Measurements from ENCODE around the gene PCDHGB3.
"Not testable (repeated sequence)": the region's sequence is repeated elsewhere in the genome, so short reads cannot be mapped to it uniquely, and the experiment has no call there.

The PCDHGB3 gene

DNA sequence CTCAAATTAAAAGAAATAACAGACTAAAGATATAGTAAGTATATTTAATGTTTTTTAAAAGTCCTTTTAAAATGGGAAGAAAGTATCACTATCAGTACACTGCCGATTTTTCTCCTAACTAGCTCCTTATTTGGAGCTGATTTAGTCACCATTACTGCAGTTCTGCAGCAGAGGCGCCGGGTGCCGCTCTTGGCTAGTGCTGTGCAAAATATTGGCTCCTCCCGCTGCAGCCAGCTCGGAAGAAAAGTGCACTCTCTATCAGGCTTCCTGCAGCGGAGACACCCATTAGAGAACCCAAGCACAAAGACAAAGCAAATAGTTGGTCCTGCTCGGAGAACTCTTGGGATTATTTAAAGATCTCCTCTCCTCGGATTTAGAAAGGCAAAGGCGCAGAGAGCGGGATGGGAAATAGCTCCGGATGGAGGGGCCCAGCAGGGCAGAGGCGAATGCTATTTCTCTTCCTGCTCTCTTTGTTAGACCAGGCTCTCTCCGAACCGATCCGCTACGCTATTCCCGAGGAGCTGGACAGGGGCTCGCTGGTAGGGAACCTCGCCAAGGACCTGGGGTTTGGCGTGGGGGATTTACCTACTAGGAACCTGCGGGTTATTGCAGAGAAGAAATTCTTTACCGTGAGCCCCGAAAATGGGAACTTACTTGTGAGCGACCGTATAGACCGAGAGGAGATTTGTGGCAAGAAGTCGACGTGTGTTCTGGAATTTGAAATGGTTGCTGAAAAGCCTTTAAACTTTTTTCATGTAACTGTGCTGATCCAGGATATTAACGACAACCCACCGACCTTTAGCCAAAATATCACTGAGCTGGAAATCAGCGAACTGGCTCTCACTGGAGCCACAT lies at the start of gene PCDHGB3:
Gene PCDHGB3, plus strand, starts transcription at position 249 of the 855 bp plus-strand sequence. Its CDS starts 153 bp downstream, at position 402.
- Histone ChIP-seq H3K27me3 (ENCODE audit: control insufficient read depth, insufficient read depth, low read length) (no peaks in the 10 kb centered on the region), H3K9ac (ENCODE audit: low read length) (no peak within 1 kb of the TSS), H3K4me1 (ENCODE audit: control insufficient read depth, insufficient read depth, low read length) (no peaks in the 10 kb centered on the region), H3K36me3 (ENCODE audit: control insufficient read depth, insufficient read depth, low read length) (no peaks in the 10 kb centered on the region; the same call in 1 of the 2 replicates), H3K4me3 (ENCODE audit: low read depth, low read length) (peak within 1 kb of the TSS; percentile 21), H3K27ac (ENCODE audit: low read depth, low read length) (no peak within 1 kb of the TSS), H3K9me3 (ENCODE audit: control insufficient read depth, insufficient read depth, low read depth, low read length) (peaks cover 57% of the 10 kb centered on the region)

DNA sequence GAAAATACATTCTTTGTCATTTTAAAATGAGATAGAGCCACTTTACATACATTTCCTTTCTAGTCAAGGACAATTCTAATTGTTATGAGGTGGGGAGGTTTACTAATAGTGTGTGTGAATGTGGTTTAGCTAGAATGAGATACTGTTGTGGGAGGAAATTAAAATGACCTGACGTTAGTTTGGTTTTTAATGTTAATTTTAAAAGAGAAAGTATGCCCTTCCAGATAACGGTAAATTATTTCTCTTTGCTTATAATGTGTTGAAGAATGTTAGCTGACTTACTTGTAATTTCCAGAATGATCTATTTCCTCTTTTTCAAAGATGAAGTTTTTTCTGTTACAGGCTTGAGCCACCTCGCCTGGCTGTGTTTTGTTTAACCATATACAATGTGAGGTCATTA lies 47.8 kb upstream of the PCDHGB3 start:
- H3K36me3 ChIP-seq (ENCODE audit: control insufficient read depth, insufficient read depth, low read length) = peaks cover 23% of the 10 kb centered on the region

DNA sequence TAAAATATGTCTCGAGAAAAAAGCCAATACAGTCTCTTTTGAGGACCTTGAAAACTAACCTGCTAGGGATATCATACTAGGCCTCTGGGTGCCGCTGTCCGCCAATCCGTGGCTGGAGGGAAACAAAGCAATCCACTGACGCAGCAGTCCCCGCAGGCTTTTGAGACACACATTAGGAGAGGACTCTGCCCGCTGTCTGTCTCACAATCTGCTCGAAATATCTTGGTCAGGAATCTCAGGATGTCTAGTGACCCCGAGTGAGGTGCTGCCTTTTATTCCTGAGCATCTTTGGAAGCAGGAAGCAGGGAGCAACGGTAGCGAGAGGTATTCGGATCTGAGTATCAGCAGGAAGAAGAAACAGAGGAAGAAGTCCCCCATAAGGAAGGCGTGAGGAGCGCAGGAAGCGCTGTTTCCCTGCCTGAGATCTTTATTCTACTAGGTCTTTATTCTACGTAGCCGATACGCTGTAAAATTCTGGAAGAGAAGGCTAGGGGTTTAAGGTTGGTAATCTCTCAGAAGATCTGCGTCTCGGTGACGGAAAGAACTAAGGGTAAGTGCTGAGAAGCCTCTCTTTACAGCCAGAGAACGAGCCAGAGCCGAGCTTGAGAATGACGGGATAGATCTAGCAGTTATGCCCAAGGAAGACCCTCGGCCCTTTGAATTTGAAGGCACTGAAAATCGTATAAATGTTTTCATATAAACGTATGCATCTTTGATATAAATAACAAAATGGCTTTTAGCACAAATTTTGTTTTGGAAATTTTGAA lies 43.8 kb upstream of the PCDHGB3 start:
- no peak overlapping the region for H3K27ac ChIP-seq (ENCODE audit: low read depth, low read length)
- H3K4me3 ChIP-seq (ENCODE audit: low read depth, low read length) = peak overlapping the region; percentile 51
- no peaks in the 10 kb centered on the region for H3K4me1 ChIP-seq (ENCODE audit: control insufficient read depth, insufficient read depth, low read length)
- no peaks in the 10 kb centered on the region for H3K27me3 ChIP-seq (ENCODE audit: control insufficient read depth, insufficient read depth, low read length)
- peaks cover 13% of the 10 kb centered on the region for H3K9me3 ChIP-seq (ENCODE audit: control insufficient read depth, insufficient read depth, low read depth, low read length)
- peak overlapping the region; percentile 57 for H3K9ac ChIP-seq (ENCODE audit: low read length)
- H3K36me3 ChIP-seq (ENCODE audit: control insufficient read depth, insufficient read depth, low read length) = no peaks in the 10 kb centered on the region

More for the DNA sequence above, 47.8 kb upstream of the PCDHGB3 start:
- Histone ChIP-seq H3K4me1 (ENCODE audit: control insufficient read depth, insufficient read depth, low read length) (no peaks in the 10 kb centered on the region), H3K27ac (ENCODE audit: low read depth, low read length) (no peak overlapping the region), H3K27me3 (ENCODE audit: control insufficient read depth, insufficient read depth, low read length) (no peaks in the 10 kb centered on the region), H3K9ac (ENCODE audit: low read length) (no peak overlapping the region), H3K9me3 (ENCODE audit: control insufficient read depth, insufficient read depth, low read depth, low read length) (peaks cover 24% of the 10 kb centered on the region), H3K4me3 (ENCODE audit: low read depth, low read length) (no peak overlapping the region)

GRCh38 chr5:141328231-141328630 lies 41.8 kb upstream of the PCDHGB3 start:
- H3K36me3 ChIP-seq (ENCODE audit: control insufficient read depth, insufficient read depth, low read length) = no peaks in the 10 kb centered on the region
- no peaks in the 10 kb centered on the region for H3K4me1 ChIP-seq (ENCODE audit: control insufficient read depth, insufficient read depth, low read length)
- H3K9ac ChIP-seq (ENCODE audit: low read length) = no peak overlapping the region
- no peak overlapping the region for H3K27ac ChIP-seq (ENCODE audit: low read depth, low read length)
- no peaks in the 10 kb centered on the region for H3K27me3 ChIP-seq (ENCODE audit: control insufficient read depth, insufficient read depth, low read length)
- no peak overlapping the region for H3K4me3 ChIP-seq (ENCODE audit: low read depth, low read length)
- peaks cover 30% of the 10 kb centered on the region for H3K9me3 ChIP-seq (ENCODE audit: control insufficient read depth, insufficient read depth, low read depth, low read length)

DNA sequence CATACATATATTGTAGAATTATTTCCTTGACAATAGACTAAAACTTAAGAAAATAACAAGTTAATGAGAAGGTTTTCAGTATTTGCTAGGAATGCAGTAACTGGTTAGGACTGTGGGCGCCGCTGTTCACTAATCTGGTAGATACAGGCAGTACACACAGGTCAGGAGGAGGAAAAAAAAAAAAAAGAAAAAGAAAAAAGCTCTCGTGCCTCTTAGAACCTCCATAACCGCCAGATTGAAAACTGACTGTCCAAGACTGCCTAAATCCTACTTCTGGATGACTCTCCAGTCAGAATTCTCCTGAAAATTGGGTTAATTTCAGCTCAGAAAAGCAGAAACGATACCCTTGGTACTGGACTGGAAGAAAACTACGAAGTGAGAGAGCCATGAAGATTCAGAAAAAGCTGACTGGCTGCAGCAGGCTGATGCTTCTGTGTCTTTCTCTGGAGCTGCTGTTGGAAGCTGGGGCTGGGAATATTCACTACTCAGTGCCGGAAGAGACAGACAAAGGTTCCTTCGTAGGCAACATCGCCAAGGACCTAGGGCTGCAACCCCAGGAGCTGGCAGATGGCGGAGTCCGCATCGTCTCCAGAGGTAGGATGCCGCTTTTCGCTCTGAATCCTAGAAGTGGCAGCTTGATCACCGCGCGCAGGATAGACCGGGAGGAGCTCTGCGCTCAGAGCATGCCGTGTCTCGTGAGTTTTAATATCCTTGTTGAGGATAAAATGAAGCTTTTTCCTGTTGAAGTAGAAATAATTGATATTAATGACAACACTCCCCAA lies 39.6 kb upstream of the PCDHGB3 start, which contains the start of gene PCDHGA1:
Gene PCDHGA1, plus strand, starts transcription at position 216 of the 782 bp plus-strand sequence.
- Histone ChIP-seq H3K9me3 (ENCODE audit: control insufficient read depth, insufficient read depth, low read depth, low read length) (peaks cover 33% of the 10 kb centered on the region), H3K27ac (ENCODE audit: low read depth, low read length) (no peak within 1 kb of the TSS), H3K27me3 (ENCODE audit: control insufficient read depth, insufficient read depth, low read length) (no peaks in the 10 kb centered on the region), H3K4me1 (ENCODE audit: control insufficient read depth, insufficient read depth, low read length) (no peaks in the 10 kb centered on the region), H3K9ac (ENCODE audit: low read length) (no peak within 1 kb of the TSS), H3K4me3 (ENCODE audit: low read depth, low read length) (no peak within 1 kb of the TSS; the same call in 1 of the 2 replicates), H3K36me3 (ENCODE audit: control insufficient read depth, insufficient read depth, low read length) (no peaks in the 10 kb centered on the region)

- peaks cover 33% of the 10 kb centered on the region for H3K9me3 ChIP-seq (ENCODE audit: control insufficient read depth, insufficient read depth, low read depth, low read length)
- not testable (repeated sequence) for H3K4me3 ChIP-seq (ENCODE audit: low read depth, low read length); H3K4me1 ChIP-seq (ENCODE audit: control insufficient read depth, insufficient read depth, low read length); H3K27ac ChIP-seq (ENCODE audit: low read depth, low read length); H3K9ac ChIP-seq (ENCODE audit: low read length); H3K27me3 ChIP-seq (ENCODE audit: control insufficient read depth, insufficient read depth, low read length); H3K36me3 ChIP-seq (ENCODE audit: control insufficient read depth, insufficient read depth, low read length)
These were observed 37.5 kb upstream of the PCDHGB3 start for GRCh38 chr5:141332571-141332970.

DNA sequence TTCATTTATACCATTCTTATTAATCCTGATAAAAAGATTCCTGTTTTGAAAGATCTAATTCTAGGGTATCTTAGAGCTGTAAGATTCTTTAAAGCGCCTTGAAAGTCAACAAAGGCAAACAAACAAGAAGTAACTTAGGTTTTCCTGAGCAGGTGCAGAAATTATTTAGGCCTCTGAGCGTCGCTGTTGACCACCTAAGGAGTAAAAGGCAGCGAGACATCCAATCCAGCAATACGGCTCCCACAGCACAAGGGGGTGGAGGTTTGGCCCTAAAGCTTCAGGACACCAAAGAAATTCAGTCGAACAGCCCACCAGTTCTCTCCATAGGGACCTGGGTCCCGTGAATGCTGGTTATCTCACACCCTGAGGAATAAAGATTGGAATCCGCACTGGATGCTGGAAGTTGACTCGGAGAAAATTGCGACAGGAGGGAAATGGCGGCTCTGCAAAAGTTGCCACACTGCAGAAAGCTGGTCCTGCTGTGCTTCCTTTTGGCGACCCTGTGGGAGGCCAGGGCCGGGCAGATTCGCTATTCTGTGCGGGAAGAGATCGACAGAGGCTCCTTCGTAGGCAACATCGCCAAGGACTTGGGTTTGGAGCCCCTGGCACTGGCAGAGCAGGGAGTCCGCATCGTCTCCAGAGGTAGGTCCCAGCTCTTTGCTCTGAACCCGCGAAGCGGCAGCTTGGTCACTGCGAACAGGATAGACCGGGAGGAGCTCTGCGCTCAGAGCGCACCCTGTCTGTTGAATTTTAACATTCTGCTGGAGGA lies 31.3 kb upstream of the PCDHGB3 start, which contains the start of gene PCDHGA2:
Gene PCDHGA2, plus strand, starts transcription at position 223 of the 769 bp plus-strand sequence.
- Histone ChIP-seq H3K27me3 (ENCODE audit: control insufficient read depth, insufficient read depth, low read length) (no peaks in the 10 kb centered on the region), H3K9me3 (ENCODE audit: control insufficient read depth, insufficient read depth, low read depth, low read length) (peaks cover 34% of the 10 kb centered on the region), H3K27ac (ENCODE audit: low read depth, low read length) (no peak within 1 kb of the TSS), H3K4me1 (ENCODE audit: control insufficient read depth, insufficient read depth, low read length) (no peaks in the 10 kb centered on the region), H3K36me3 (ENCODE audit: control insufficient read depth, insufficient read depth, low read length) (no peaks in the 10 kb centered on the region), H3K4me3 (ENCODE audit: low read depth, low read length) (0 out of 2 replicates have a peak within 1 kb of the TSS, but pooled peaks have one; percentile 25), H3K9ac (ENCODE audit: low read length) (no peak within 1 kb of the TSS)

- H3K36me3 ChIP-seq (ENCODE audit: control insufficient read depth, insufficient read depth, low read length); H3K27ac ChIP-seq (ENCODE audit: low read depth, low read length); H3K4me1 ChIP-seq (ENCODE audit: control insufficient read depth, insufficient read depth, low read length); H3K4me3 ChIP-seq (ENCODE audit: low read depth, low read length); H3K27me3 ChIP-seq (ENCODE audit: control insufficient read depth, insufficient read depth, low read length); H3K9ac ChIP-seq (ENCODE audit: low read length): not testable (repeated sequence)
- H3K9me3 ChIP-seq (ENCODE audit: control insufficient read depth, insufficient read depth, low read depth, low read length) = peaks cover 49% of the 10 kb centered on the region
These were observed 29.2 kb upstream of the PCDHGB3 start for GRCh38 chr5:141340781-141341354.

GRCh38 chr5:141342773-141343172 lies 27.3 kb upstream of the PCDHGB3 start:
- Histone ChIP-seq H3K9me3 (ENCODE audit: control insufficient read depth, insufficient read depth, low read depth, low read length) (peaks cover 49% of the 10 kb centered on the region), H3K27ac (ENCODE audit: low read depth, low read length) (no peak overlapping the region), H3K4me1 (ENCODE audit: control insufficient read depth, insufficient read depth, low read length) (no peaks in the 10 kb centered on the region), H3K36me3 (ENCODE audit: control insufficient read depth, insufficient read depth, low read length) (no peaks in the 10 kb centered on the region), H3K27me3 (ENCODE audit: control insufficient read depth, insufficient read depth, low read length) (no peaks in the 10 kb centered on the region), H3K9ac (ENCODE audit: low read length) (no peak overlapping the region), H3K4me3 (ENCODE audit: low read depth, low read length) (no peak overlapping the region)
